H9 (cell line): ENCODE data around the gene SLC4A9. TPM values are rescaled to one million over a fixed set of nuclear protein-coding genes. Genes with fewer than 3 reads are reported as not detected.
A peak's percentile ranks its signal among the peaks of the same experiment; 100 is the strongest.

Experiments used
- DNase-seq: peaks from one replicate; pipeline ENCODE4 v3.0.0-alpha.2; 2017
- H2AFZ ChIP-seq: one replicate; pipeline ENCODE4 v1.6.1; 2013; ENCODE audit warnings: mild to moderate bottlenecking, low read length, control low read depth, moderate library complexity
- H2AK5ac ChIP-seq: 2 replicates; pipeline ENCODE4 v1.6.1; 2013; ENCODE audit warnings: low read length, control low read depth, mixed read lengths; ENCODE audit not compliant: insufficient read length
- H2BK120ac ChIP-seq: one replicate; pipeline ENCODE4 v1.6.1; 2013; ENCODE audit warnings: low read depth, mild to moderate bottlenecking, low read length, control low read depth, inconsistent platforms; ENCODE audit not compliant: poor library complexity, severe bottlenecking
- H2BK12ac ChIP-seq: 2 replicates; pipeline ENCODE4 v1.6.1; 2013; ENCODE audit warnings: low read length, control low read depth, mixed read lengths, low read depth; ENCODE audit not compliant: insufficient read length
- H2BK15ac ChIP-seq: 2 replicates; pipeline ENCODE4 v1.6.1; 2013; ENCODE audit warnings: low read depth, low read length, control low read depth
- H2BK20ac ChIP-seq: one replicate; pipeline ENCODE4 v1.6.1; 2013; ENCODE audit warnings: low read depth, mild to moderate bottlenecking, low read length, control low read depth, inconsistent platforms; ENCODE audit not compliant: poor library complexity, severe bottlenecking
- H2BK5ac ChIP-seq: 2 replicates; pipeline ENCODE4 v1.6.1; 2013; ENCODE audit warnings: low read length, control low read depth, mixed read lengths; ENCODE audit not compliant: insufficient read length
- H3K14ac ChIP-seq: 2 replicates; pipeline ENCODE4 v1.6.1; 2013; ENCODE audit warnings: low read length, control low read depth; ENCODE audit not compliant: insufficient read depth
- H3K18ac ChIP-seq: 2 replicates; pipeline ENCODE4 v1.6.1; 2013; ENCODE audit warnings: low read depth, mild to moderate bottlenecking, mixed read lengths, low read length, control low read depth; ENCODE audit not compliant: insufficient read length
- H3K23ac ChIP-seq: 2 replicates; pipeline ENCODE4 v1.6.1; 2013; ENCODE audit warnings: low read length, control low read depth, mixed read lengths, low read depth; ENCODE audit not compliant: insufficient read length
- H3K23me2 ChIP-seq: 2 replicates; pipeline ENCODE4 v1.6.1; 2013; ENCODE audit warnings: low read depth, mild to moderate bottlenecking, mixed read lengths, low read length, control low read depth; ENCODE audit not compliant: insufficient read length, poor library complexity, severe bottlenecking
- H3K27ac ChIP-seq: 2 replicates; pipeline ENCODE4 v1.5.1; 2013; ENCODE audit warnings: low read length, control low read depth, mixed read lengths, low read depth; ENCODE audit not compliant: insufficient read length
- H3K27me3 ChIP-seq: 2 replicates; pipeline ENCODE4 v1.6.1; 2013; ENCODE audit warnings: low read length, control low read depth, inconsistent platforms; ENCODE audit not compliant: insufficient read depth
- H3K4ac ChIP-seq: 2 replicates; pipeline ENCODE4 v1.6.1; 2013; ENCODE audit warnings: low read depth, mild to moderate bottlenecking, control low read depth, inconsistent platforms, low read length, moderate library complexity
- H3K4me1 ChIP-seq: 2 replicates; pipeline ENCODE4 v1.6.1; 2013; ENCODE audit warnings: low read length, control low read depth, inconsistent platforms; ENCODE audit not compliant: insufficient read depth
- H3K4me2 ChIP-seq: 2 replicates; pipeline ENCODE4 v1.6.1; 2013; ENCODE audit warnings: low read length, control low read depth, mixed read lengths; ENCODE audit not compliant: insufficient read length, insufficient read depth
- H3K56ac ChIP-seq: 2 replicates; pipeline ENCODE4 v1.6.1; 2013; ENCODE audit warnings: low read depth, mild to moderate bottlenecking, mixed read lengths, low read length, control low read depth; ENCODE audit not compliant: insufficient read length
- H3K79me1 ChIP-seq: 2 replicates; pipeline ENCODE4 v1.6.1; 2013; ENCODE audit warnings: low read depth, mild to moderate bottlenecking, moderate library complexity, low read length, control low read depth, inconsistent platforms; ENCODE audit not compliant: insufficient read depth, poor library complexity, severe bottlenecking
- H3K79me2 ChIP-seq: 2 replicates; pipeline ENCODE4 v1.6.1; 2013; ENCODE audit warnings: low read length, control low read depth, inconsistent platforms; ENCODE audit not compliant: insufficient read depth
- H3K9ac ChIP-seq: 2 replicates; pipeline ENCODE4 v1.6.1; 2013; ENCODE audit warnings: low read length, control low read depth, mixed read lengths; ENCODE audit not compliant: insufficient read length; ENCODE audit errors: extremely low read depth
- H3K9me3 ChIP-seq: one replicate; pipeline ENCODE4 v1.6.1; 2013; ENCODE audit warnings: low read depth, low read length, inconsistent platforms; ENCODE audit not compliant: control insufficient read depth
- H3T11ph ChIP-seq: one replicate; pipeline ENCODE4 v1.6.1; 2013; ENCODE audit warnings: mild to moderate bottlenecking, low read length, control low read depth, inconsistent platforms
- H4K20me1 ChIP-seq: one replicate; pipeline ENCODE4 v1.6.1; 2013; ENCODE audit not compliant: control insufficient read depth, insufficient read length, insufficient read depth
- H4K5ac ChIP-seq: 2 replicates; pipeline ENCODE4 v1.6.1; 2013; ENCODE audit warnings: low read depth, mild to moderate bottlenecking, mixed read lengths, low read length, control low read depth; ENCODE audit not compliant: insufficient read length
- H4K8ac ChIP-seq: replicated peaks from 2 replicates; pipeline ENCODE4 v1.6.1; 2013; ENCODE audit warnings: low read length, control low read depth, mixed read lengths, low read depth; ENCODE audit not compliant: insufficient read length
- H4K91ac ChIP-seq: 2 replicates; pipeline ENCODE4 v1.6.1; 2013; ENCODE audit warnings: low read depth, mild to moderate bottlenecking, moderate library complexity, mixed read lengths, low read length, control low read depth; ENCODE audit not compliant: insufficient read length
- H3K27ac Mint-ChIP-seq, 3 experiments: 2 replicates in 2 of 3; 3 replicates in 1 of 3; pipeline ENCODE4 v1.8.0; 2020 to 2021; ENCODE audit warnings: mixed read lengths in 3 of 3, mild to moderate bottlenecking in 1 of 3, moderate library complexity in 1 of 3
- H3K27me3 Mint-ChIP-seq: 2 replicates; pipeline ENCODE4 v1.8.0; 2021; ENCODE audit warnings: low read depth, mild to moderate bottlenecking, moderate library complexity, mixed read lengths
- H3K36me3 Mint-ChIP-seq, 3 experiments: 2 replicates in 2 of 3; 3 replicates in 1 of 3; pipeline ENCODE4 v1.8.0; 2020 to 2021; ENCODE audit warnings: low read depth in 3 of 3, mixed read lengths in 3 of 3; ENCODE audit not compliant: insufficient read depth in 1 of 3
- H3K4me1 Mint-ChIP-seq, 2 experiments: 2 replicates each; pipeline ENCODE4 v1.8.0; 2020; ENCODE audit warnings: mixed read lengths in 2 of 2
- H3K4me3 Mint-ChIP-seq, 2 experiments: 2 replicates in 1 of 2; 3 replicates in 1 of 2; pipeline ENCODE4 v1.8.0; 2020 to 2021; ENCODE audit warnings: mild to moderate bottlenecking in 2 of 2, mixed read lengths in 2 of 2, moderate library complexity in 1 of 2
- H3K9me3 Mint-ChIP-seq, 2 experiments: 2 replicates in 1 of 2; 3 replicates in 1 of 2; pipeline ENCODE4 v1.8.0; 2020; ENCODE audit warnings: mild to moderate bottlenecking in 2 of 2, mixed read lengths in 2 of 2, moderate library complexity in 1 of 2
- CTCF ChIP-seq: fragments of 200-600 bp; sonication (generic); conservative IDR thresholded peaks from 3 replicates; pipeline ENCODE4 v1.8.0; 2021; ENCODE audit warnings: antibody characterized with exemption, mild to moderate bottlenecking
- WGBS: extraction: QIAGEN DNeasy Blood & Tissue Kit; methylation state at CpG from one replicate; pipeline ENCODE4 v1.1.7; 2013; ENCODE audit warnings: missing lambda C conversion rate, low lambda C conversion rate, mixed read lengths; ENCODE audit not compliant: insufficient read length; ENCODE audit errors: extremely low coverage; 5-methylcytosine and 5-hydroxymethylcytosine counted together
- total RNA-seq: library from RNA; stranded (reverse); gene quantifications from 2 replicates; pipeline ENCODE4 v1.2.1, GENCODE V29; 2021

Gene SLC4A9
- total RNA-seq, 1 experiment from 2014 or later: 0.07 TPM

- Histone ChIP-seq H4K91ac (no peak overlapping the region), H3K56ac (no peak overlapping the region), H3K23me2 (no peaks in the 10 kb centered on the region), H3K18ac (no peak overlapping the region), H3K14ac (no peak overlapping the region), H2BK12ac (no peak overlapping the region), H3K79me1 (no peaks in the 10 kb centered on the region), H3K79me2 (no peaks in the 10 kb centered on the region), H3K4ac (no peak overlapping the region), H2BK20ac (no peak overlapping the region), H3K9me3 (no peaks in the 10 kb centered on the region), H3T11ph (no peak overlapping the region), H3K27ac (no peak overlapping the region), H3K4me1 (no peaks in the 10 kb centered on the region), H2AFZ (peak overlapping the region; percentile 80), H2BK15ac (no peak overlapping the region), H3K27me3 (no peaks in the 10 kb centered on the region; the same call in 1 of the 2 replicates), H2BK5ac (no peak overlapping the region), H3K9ac (no peak overlapping the region), H2BK120ac (no peak overlapping the region), H4K5ac (no peak overlapping the region), H3K23ac (no peak overlapping the region), H2AK5ac (no peak overlapping the region), H3K4me2 (no peak overlapping the region), H4K8ac (no peak overlapping the region), H4K20me1 (no peaks in the 10 kb centered on the region)
- Mint-ChIP-seq H3K36me3 (peaks cover 0 to 2% (median 0%) of the 10 kb centered on the region in 3 experiments; a peak in 1 of 7 replicates), H3K4me3 (no peak overlapping the region), H3K27me3 (no peaks in the 10 kb centered on the region), H3K4me1 (peaks cover 10 to 13% of the 10 kb centered on the region in 2 experiments), H3K27ac (peak overlapping the region in 2 of 3 experiments; percentile 44 to 75; a peak in 2 of 7 replicates), H3K9me3 (no peaks in the 10 kb centered on the region)
- no peak for TF ChIP-seq CTCF
- no peak for DNase-seq
- no CpG with 5 or more reads among the region's 8 CpGs for WGBS
Observed at GRCh38 chr5:140328036-140328764, 31.8 kb upstream of the SLC4A9 start.
